ENCODE results near the gene FBXO2.

FBXO2 gene

GRCh38 chr1:11651017-11651416 is 3.2 kb downstream of the FBXO2 start:
- no peak for FAIRE-seq

- no peak for FAIRE-seq
Measured at GRCh38 chr1:11650331-11650991, 3.8 kb downstream of the FBXO2 start.

- FAIRE-seq = no peak
Measured at GRCh38 chr1:11649624-11650330, 4.5 kb downstream of the FBXO2 start.

GRCh38 chr1:11649237-11649623 is 5.0 kb downstream of the FBXO2 start:
- no peak for FAIRE-seq

- FAIRE-seq = no peak
Measured at GRCh38 chr1:11648732-11649158, 5.5 kb downstream of the FBXO2 start.

- FAIRE-seq = no peak
Measured at GRCh38 chr1:11648039-11648438, 6.2 kb downstream of the FBXO2 start.

- FAIRE-seq = no peak
Measured at GRCh38 chr1:11647333-11647732, 6.9 kb downstream of the FBXO2 start.

GRCh38 chr1:11646317-11646716 is 7.9 kb downstream of the FBXO2 start:
- FAIRE-seq = no peak

GRCh38 chr1:11645670-11646265 is 8.5 kb downstream of the FBXO2 start:
- FAIRE-seq = no peak

GRCh38 chr1:11645270-11645669 is 9.0 kb downstream of the FBXO2 start:
- no peak for FAIRE-seq

GRCh38 chr1:11643782-11644181 is 10.4 kb downstream of the FBXO2 start:
- no peak for FAIRE-seq

GRCh38 chr1:11642418-11643017 is 11.7 kb downstream of the FBXO2 start:
- peak; percentile 87 for FAIRE-seq

- no peak for FAIRE-seq
Measured at GRCh38 chr1:11641776-11642305, 12.4 kb downstream of the FBXO2 start.

GRCh38 chr1:11640944-11641343 is 13.3 kb downstream of the FBXO2 start:
- FAIRE-seq = no peak

GRCh38 chr1:11640101-11640500 is 14.1 kb downstream of the FBXO2 start:
- FAIRE-seq = no peak

GRCh38 chr1:11639372-11639771 is 14.9 kb downstream of the FBXO2 start:
- FAIRE-seq = no peak

- no peak for FAIRE-seq
Measured at GRCh38 chr1:11638121-11638520, 16.1 kb downstream of the FBXO2 start.

- FAIRE-seq = no peak
Measured at GRCh38 chr1:11634365-11635192, 19.6 kb downstream of the FBXO2 start.

GRCh38 chr1:11629184-11630016 is 24.8 kb downstream of the FBXO2 start:
- FAIRE-seq = no peak

- FAIRE-seq = no peak
Measured at GRCh38 chr1:11628767-11629166, 25.5 kb downstream of the FBXO2 start.

GRCh38 chr1:11626551-11626950 is 27.7 kb downstream of the FBXO2 start:
- no peak for FAIRE-seq

GRCh38 chr1:11623702-11624101 is 30.5 kb downstream of the FBXO2 start:
- FAIRE-seq = no peak
